Hematopoietic multipotent progenitor cell treated with erythropoietin and hydrocortisone succinate and interleukin-3 and kit ligand, for 17 days (in vitro differentiated cells): ENCODE measurements around the gene SPHKAP.
"Not testable (repeated sequence)": the region's sequence is repeated elsewhere in the genome, so short reads cannot be mapped to it uniquely, and the experiment has no call there.

Experiments
- DNase-seq: peaks from one replicate; pipeline ENCODE4 v3.0.0-alpha.2; 2015; ENCODE audit warnings: low spot score

Gene SPHKAP

GRCh38 chr2:228103379-228103778 is 78.1 kb downstream of the SPHKAP start:
- no peak for DNase-seq

- DNase-seq = no peak
Observed at GRCh38 chr2:228102949-228103348, 78.5 kb downstream of the SPHKAP start.

DNA sequence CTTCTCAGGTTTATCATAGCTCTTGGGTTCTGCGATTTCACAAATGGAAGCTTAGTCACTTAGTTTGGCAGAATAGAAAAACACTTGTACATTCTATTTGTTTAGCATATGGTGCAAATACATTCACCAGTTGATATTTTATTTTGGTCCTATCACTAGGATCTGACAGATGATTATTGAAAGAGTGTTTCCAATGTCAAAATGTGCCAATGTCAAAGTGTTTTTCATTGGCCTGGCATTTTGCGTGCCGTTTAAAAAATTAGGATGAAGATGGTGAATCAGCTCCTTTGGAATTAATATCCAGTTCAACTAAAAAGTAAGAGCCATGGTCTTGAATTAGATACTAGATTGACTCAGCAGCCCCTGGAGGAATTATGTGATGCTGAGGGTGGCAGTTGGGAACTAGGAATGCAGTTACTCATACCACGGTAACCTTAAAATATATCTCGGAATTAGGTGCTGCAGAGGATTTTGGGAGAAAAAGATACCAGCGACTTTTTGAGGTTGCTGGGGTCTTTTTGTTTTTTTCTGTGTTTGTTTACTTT is 87.0 kb downstream of the SPHKAP start:
- no peak for DNase-seq

DNA sequence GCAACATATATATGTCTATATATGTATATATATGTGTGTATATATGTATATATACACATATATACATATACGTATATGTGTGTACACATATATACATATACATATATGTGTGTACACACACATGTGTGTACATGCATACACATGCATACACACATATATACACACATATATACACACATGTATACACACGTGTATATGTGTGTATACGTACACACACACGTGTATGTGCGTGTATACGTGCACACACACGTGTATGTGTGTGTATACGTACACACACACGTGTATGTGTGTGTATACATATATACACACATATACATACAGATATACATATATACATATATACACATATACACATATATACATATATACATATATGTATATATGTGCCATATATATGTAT is 89.4 kb downstream of the SPHKAP start:
- no peak for DNase-seq

DNA sequence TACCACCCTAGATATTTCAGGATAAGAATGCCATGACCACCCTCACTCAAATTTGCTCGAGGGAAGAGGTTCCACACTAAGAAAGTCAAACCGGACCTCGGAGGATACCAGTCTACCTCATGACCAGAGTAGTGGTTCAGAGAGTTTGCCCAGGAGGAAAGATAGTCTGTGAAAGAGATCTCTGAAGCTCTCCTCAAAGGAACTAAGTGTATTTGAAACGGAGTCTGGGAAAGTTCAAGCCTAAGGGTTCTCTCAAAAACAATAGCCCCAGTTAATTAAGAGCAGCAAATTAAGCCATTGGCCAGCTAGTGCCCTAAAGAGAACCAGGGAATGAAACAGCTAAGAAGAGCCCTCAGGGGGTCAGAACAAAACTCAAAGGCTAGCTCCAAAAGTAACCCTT is 94.9 kb downstream of the SPHKAP start:
- no peak for DNase-seq

- no peak for DNase-seq
Observed at GRCh38 chr2:228084717-228085116, 96.8 kb downstream of the SPHKAP start.

GRCh38 chr2:228083131-228083530 is 98.4 kb downstream of the SPHKAP start:
- DNase-seq = no peak

DNA sequence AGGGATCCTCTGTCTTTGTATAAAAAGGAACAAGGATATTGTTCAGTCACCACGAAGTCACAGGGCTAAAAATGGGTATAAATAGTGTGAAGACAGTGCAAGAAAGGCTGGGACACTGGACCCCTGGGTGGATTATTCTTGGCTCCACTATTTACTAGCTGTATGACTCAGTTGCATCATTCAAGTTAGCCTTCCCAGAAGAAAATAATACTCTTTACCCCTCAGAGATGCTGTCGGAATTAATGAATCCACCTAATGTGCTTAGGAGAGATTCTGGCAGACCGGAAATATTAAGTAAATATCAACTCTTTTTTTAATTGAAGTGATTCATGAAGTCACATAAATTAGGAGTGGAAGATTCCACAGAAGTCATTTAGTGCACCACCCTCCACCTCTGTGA is 98.9 kb downstream of the SPHKAP start:
- no peak for DNase-seq

- no peak for DNase-seq
Observed at GRCh38 chr2:228079194-228079593, 102.3 kb downstream of the SPHKAP start.

GRCh38 chr2:228076695-228077094 is 104.8 kb downstream of the SPHKAP start:
- DNase-seq = not testable (repeated sequence)

- DNase-seq = no peak
Observed at GRCh38 chr2:228072669-228073068, 108.8 kb downstream of the SPHKAP start.

- no peak for DNase-seq
Observed at GRCh38 chr2:228067309-228067708, 114.2 kb downstream of the SPHKAP start.

DNA sequence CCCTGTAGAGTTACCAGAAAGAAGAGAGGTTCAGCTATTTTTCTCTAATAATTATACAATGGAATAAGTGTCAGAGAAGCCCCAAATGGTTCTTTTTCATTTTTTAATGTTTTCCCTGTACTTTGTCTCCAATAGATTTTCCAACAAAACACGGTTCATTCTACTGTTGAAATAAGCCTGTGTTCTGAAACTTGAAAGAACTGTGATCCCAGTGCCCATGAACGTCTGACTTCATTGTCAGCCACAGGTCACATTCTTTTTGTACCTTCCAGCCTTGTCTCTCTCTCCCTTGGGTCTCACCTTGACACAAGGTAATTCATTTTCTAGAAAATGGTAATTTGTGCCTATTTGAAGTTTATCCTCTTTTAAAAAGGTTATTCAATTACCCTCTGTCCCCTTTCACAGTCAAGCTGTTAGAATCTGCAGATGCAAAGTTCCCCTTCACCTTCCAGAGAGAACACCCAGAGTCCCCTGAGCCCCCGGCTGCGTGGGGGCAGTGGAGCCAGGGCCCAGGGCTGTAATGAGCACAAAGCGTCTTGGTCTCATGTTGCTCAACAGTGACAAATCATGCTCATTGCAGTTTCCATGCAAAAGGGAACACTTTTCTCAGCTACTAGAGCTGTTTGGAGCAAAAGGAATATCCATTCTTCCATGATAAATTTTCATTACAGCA is 115.2 kb downstream of the SPHKAP start:
- DNase-seq = no peak

GRCh38 chr2:228065686-228066085 is 115.8 kb downstream of the SPHKAP start:
- DNase-seq = no peak

GRCh38 chr2:228064796-228065315 is 116.6 kb downstream of the SPHKAP start:
- no peak for DNase-seq

- no peak for DNase-seq
Observed at GRCh38 chr2:228064024-228064423, 117.5 kb downstream of the SPHKAP start.

DNA sequence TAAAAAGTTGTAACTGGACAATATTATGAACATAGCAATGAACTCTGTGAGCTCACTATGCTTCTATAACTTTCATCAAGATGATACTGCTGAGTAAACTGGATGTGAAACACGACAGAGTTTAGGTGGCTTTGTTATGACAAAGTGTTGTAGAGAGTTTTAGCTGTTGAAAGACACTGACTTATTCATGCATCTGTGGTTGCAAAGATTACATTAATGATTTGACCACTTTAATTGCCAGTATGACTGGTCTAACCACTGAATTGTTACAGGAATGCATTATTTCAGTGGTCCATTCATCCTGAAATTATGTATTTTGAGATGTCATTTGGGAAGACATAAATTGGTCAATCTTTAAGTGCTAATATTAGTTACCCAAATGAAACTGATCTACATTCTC is 117.9 kb downstream of the SPHKAP start:
- no peak for DNase-seq

- no peak for DNase-seq
Observed at GRCh38 chr2:228059735-228060134, 121.8 kb downstream of the SPHKAP start.

DNA sequence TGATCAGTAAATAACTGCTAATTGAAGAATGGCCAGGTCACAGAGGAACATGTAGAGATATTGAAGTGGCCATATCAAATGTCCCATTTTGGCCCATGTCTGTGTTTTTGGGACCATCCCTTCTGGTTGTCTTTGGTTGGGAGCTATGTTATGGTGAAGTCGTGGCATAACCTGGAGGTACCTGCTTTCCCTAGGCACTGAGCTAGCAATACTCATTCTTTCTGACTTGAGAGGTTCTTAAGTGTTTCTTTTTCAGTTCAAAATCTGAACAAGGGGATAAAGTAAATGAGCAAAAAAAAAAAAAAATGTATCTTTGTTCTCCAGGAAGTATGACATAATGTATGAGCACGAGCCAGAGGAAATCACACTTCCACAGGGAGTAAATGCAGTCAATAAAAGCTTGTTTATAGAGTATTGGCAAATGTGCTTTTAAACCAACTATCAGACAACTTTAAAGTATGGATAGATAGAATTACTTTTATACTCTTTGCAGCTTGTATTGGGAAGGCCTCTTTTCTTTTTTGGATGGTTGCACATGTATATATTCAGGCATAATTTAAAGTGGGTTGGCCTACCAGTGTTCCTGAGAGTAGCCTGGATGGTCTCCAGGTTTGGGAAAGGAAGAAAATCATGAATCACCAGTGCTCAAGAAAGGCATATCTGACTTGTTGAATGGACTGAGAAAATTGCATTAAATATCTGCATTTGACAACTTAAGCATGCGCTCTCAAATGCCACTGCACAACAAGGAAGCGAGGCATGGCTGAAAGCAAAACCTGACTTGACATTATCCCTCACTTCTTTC is 125.0 kb downstream of the SPHKAP start:
- DNase-seq = no peak

GRCh38 chr2:228048838-228049490 is 132.5 kb downstream of the SPHKAP start:
- no peak for DNase-seq

- no peak for DNase-seq
Observed at GRCh38 chr2:228040995-228041394, 140.5 kb downstream of the SPHKAP start.

GRCh38 chr2:228039752-228040534 is 141.5 kb downstream of the SPHKAP start:
- no peak for DNase-seq
